Neural cell (in vitro differentiated cells): ENCODE results near the gene TAB2. TPM values are rescaled to one million over a fixed set of nuclear protein-coding genes. Genes with fewer than 3 reads are reported as not detected.

Experiments used
- H2AFZ ChIP-seq: fragments of 200-600, 300-800 bp; sonication (generic), shearing (Covaris generic); 2 replicates; pipeline ENCODE4 v1.6.0; 2014; ENCODE audit warnings: low read depth, mild to moderate bottlenecking, antibody characterized with exemption, low read length, moderate library complexity
- H3F3A ChIP-seq: fragments of 200-600 bp; shearing (Covaris generic); 2 replicates; pipeline ENCODE4 v1.6.1; 2016; ENCODE audit warnings: mild to moderate bottlenecking, moderate library complexity, mixed read lengths, antibody characterized with exemption, low read length; ENCODE audit not compliant: insufficient read depth, poor library complexity, severe bottlenecking
- H3K27ac ChIP-seq: fragments of 200-600, 300-800 bp; sonication (generic), shearing (Covaris generic); 2 replicates; pipeline ENCODE4 v1.5.1; 2014; ENCODE audit warnings: mild to moderate bottlenecking, low read length, moderate library complexity
- H3K27me3 ChIP-seq: fragments of 300-800, 200-600 bp; sonication (generic), shearing (Covaris generic); 2 replicates; pipeline ENCODE4 v1.6.0; 2014; ENCODE audit warnings: mild to moderate bottlenecking, low read depth, low read length, moderate library complexity; ENCODE audit not compliant: insufficient read depth
- H3K36me3 ChIP-seq: fragments of 300-800, 200-600 bp; sonication (generic), shearing (Covaris generic); 2 replicates; pipeline ENCODE4 v1.5.1; 2014; ENCODE audit warnings: mild to moderate bottlenecking, antibody characterized with exemption, low read length, moderate library complexity; ENCODE audit not compliant: insufficient read depth
- H3K4me2 ChIP-seq: fragments of 300-800, 200-600 bp; sonication (generic), shearing (Covaris generic); 2 replicates; pipeline ENCODE4 v1.6.0; 2014; ENCODE audit warnings: mild to moderate bottlenecking, low read length
- H3K4me3 ChIP-seq: fragments of 300-800, 200-600 bp; sonication (generic), shearing (Covaris generic); 2 replicates; pipeline ENCODE4 v1.5.1; 2014; ENCODE audit warnings: mild to moderate bottlenecking, low read length, moderate library complexity
- H3K79me2 ChIP-seq: fragments of 200-600 bp; shearing (Covaris generic); replicated peaks from 2 replicates; pipeline ENCODE4 v1.6.0; 2014; ENCODE audit warnings: mild to moderate bottlenecking, low read length, moderate library complexity; ENCODE audit not compliant: insufficient read depth
- H3K9ac ChIP-seq: fragments of 300-800, 200-600 bp; sonication (generic), shearing (Covaris generic); 2 replicates; pipeline ENCODE4 v1.6.1; 2016; ENCODE audit warnings: mild to moderate bottlenecking, low read length, mixed read lengths
- H3K9me2 ChIP-seq: fragments of 200-600 bp; shearing (Covaris generic); 2 replicates; pipeline ENCODE4 v1.6.1; 2016; ENCODE audit warnings: mild to moderate bottlenecking, low read length, mixed read lengths; ENCODE audit not compliant: insufficient read depth
- H3K9me3 ChIP-seq: fragments of 200-600, 300-800 bp; sonication (generic), shearing (Covaris generic); 2 replicates; pipeline ENCODE4 v1.6.1; 2016; ENCODE audit warnings: mild to moderate bottlenecking, mixed run types, low read length, moderate library complexity, mixed read lengths
- H4K20me1 ChIP-seq: fragments of 200-600 bp; shearing (Covaris generic); 2 replicates; pipeline ENCODE4 v1.6.1; 2016; ENCODE audit warnings: mild to moderate bottlenecking, mixed run types; ENCODE audit not compliant: insufficient read depth
- CTCF ChIP-seq: fragments of 450-650 bp; IDR thresholded peaks from 2 replicates; pipeline ENCODE4 v1.5.1; 2014; ENCODE audit warnings: antibody characterized with exemption, mild to moderate bottlenecking, moderate library complexity; ENCODE audit not compliant: poor library complexity, severe bottlenecking
- EP300 ChIP-seq: fragments of 450-650 bp; conservative IDR thresholded peaks from 2 replicates; pipeline ENCODE4 v1.6.1; 2014; ENCODE audit warnings: antibody characterized with exemption, mild to moderate bottlenecking, moderate library complexity; ENCODE audit not compliant: poor library complexity, severe bottlenecking
- EZH2 ChIP-seq: fragments of 200-600, 300-800 bp; shearing (Covaris generic), sonication (generic); IDR thresholded peaks from 2 replicates; pipeline ENCODE4 v1.6.1; 2014; ENCODE audit warnings: antibody characterized with exemption, low read length, borderline replicate concordance, mild to moderate bottlenecking; ENCODE audit not compliant: insufficient read depth, poor library complexity, severe bottlenecking
- MXI1 ChIP-seq: fragments of 450-650 bp; conservative IDR thresholded peaks from 2 replicates; pipeline ENCODE4 v1.6.1; 2014; ENCODE audit warnings: antibody characterized with exemption, mild to moderate bottlenecking; ENCODE audit not compliant: poor library complexity, severe bottlenecking
- POLR2AphosphoS5 ChIP-seq: IDR thresholded peaks from 2 replicates; pipeline ENCODE4 v1.6.1; 2012
- RAD21 ChIP-seq: fragments of 450-650 bp; conservative IDR thresholded peaks from 2 replicates; pipeline ENCODE4 v1.6.1; 2014; ENCODE audit warnings: antibody characterized with exemption, mild to moderate bottlenecking, moderate library complexity
- SMC3 ChIP-seq: fragments of 450-650 bp; conservative IDR thresholded peaks from 2 replicates; pipeline ENCODE4 v1.6.1; 2014; ENCODE audit warnings: antibody characterized with exemption, mild to moderate bottlenecking, moderate library complexity; ENCODE audit not compliant: poor library complexity
- TAF1 ChIP-seq: IDR thresholded peaks from 2 replicates; pipeline ENCODE4 v1.6.1; 2012; ENCODE audit warnings: low read depth
- polyA plus RNA-seq: library from polyadenylated mRNA; depleted of rRNA; stranded (reverse); fragments of >200 nt; gene quantifications from 2 replicates; pipeline ENCODE4 v1.2.3, GENCODE V29; 2014
- TF ChIP-seq, protein P1 (sequence below): IDR thresholded peaks from 2 replicates; pipeline ENCODE4 v1.6.1; 2012; ENCODE audit warnings: borderline replicate concordance

Gene TAB2
- polyA plus RNA-seq, 1 donor from 2014 or later, result 27.6 TPM

GRCh38 chr6:149449831-149450678 is 132.5 kb downstream of the TAB2 start:
- Histone ChIP-seq H3K27me3 (peaks cover 33% of the 10 kb centered on the region), H2AFZ (no peak overlapping the region), H3K9me2 (no peaks in the 10 kb centered on the region), H3F3A (no peaks in the 10 kb centered on the region), H4K20me1 (no peaks in the 10 kb centered on the region), H3K79me2 (no peaks in the 10 kb centered on the region), H3K36me3 (no peaks in the 10 kb centered on the region), H3K9me3 (peaks cover 3% of the 10 kb centered on the region), H3K9ac (no peak overlapping the region), H3K4me2 (no peak overlapping the region), H3K27ac (no peak overlapping the region), H3K4me3 (no peak overlapping the region)
- TF ChIP-seq, protein P1, sequence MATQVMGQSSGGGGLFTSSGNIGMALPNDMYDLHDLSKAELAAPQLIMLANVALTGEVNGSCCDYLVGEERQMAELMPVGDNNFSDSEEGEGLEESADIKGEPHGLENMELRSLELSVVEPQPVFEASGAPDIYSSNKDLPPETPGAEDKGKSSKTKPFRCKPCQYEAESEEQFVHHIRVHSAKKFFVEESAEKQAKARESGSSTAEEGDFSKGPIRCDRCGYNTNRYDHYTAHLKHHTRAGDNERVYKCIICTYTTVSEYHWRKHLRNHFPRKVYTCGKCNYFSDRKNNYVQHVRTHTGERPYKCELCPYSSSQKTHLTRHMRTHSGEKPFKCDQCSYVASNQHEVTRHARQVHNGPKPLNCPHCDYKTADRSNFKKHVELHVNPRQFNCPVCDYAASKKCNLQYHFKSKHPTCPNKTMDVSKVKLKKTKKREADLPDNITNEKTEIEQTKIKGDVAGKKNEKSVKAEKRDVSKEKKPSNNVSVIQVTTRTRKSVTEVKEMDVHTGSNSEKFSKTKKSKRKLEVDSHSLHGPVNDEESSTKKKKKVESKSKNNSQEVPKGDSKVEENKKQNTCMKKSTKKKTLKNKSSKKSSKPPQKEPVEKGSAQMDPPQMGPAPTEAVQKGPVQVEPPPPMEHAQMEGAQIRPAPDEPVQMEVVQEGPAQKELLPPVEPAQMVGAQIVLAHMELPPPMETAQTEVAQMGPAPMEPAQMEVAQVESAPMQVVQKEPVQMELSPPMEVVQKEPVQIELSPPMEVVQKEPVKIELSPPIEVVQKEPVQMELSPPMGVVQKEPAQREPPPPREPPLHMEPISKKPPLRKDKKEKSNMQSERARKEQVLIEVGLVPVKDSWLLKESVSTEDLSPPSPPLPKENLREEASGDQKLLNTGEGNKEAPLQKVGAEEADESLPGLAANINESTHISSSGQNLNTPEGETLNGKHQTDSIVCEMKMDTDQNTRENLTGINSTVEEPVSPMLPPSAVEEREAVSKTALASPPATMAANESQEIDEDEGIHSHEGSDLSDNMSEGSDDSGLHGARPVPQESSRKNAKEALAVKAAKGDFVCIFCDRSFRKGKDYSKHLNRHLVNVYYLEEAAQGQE, result no peak
- TF ChIP-seq CTCF (no peak), EP300 (no peak)

DNA sequence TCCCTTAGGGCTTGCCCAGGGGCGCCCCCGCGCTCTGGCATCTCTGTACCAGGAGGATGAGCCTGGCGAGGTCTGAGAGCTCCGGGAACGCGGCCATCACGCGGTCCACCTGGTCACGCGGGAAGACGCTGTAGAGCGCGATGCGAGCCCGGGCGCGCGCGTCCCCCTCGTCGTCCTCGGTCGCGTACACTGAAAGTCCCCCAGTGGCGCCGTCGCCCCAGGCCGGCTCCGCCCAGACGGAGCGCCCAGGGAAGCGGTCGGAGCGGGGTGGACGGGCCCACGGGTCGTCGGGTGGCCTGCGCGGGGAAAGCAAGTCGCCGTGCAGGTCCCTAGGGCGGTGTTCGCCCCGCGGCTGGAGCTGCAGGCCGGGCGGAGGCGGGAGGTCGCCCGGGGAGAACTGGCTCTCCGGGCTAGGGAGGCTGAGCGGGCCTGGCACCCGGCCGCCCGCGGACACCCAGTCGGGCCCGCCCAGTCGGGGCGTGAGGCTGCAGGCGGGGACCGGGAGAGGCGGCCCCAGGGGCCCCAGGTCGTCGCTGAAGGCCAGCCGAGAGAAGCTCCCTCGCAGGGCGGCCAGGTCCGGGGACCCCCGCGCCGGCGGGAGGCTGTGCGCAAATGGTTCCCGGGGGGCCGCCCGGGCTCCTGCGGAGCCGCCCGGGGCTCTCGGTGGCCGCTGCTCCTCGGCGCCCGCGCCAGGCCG is 133.3 kb downstream of the TAB2 start:
- H3F3A ChIP-seq, result no peaks in the 10 kb centered on the region
- H3K4me2 ChIP-seq, result no peak overlapping the region
- H3K79me2 ChIP-seq, result no peaks in the 10 kb centered on the region
- peaks cover 3% of the 10 kb centered on the region for H3K9me3 ChIP-seq
- TF ChIP-seq MXI1, result no peak
- no peak for TF ChIP-seq EP300
- TF ChIP-seq EZH2, result no peak
- no peak for TF ChIP-seq CTCF
- TF ChIP-seq POLR2AphosphoS5, result no peak
- TF ChIP-seq, protein P1, result no peak
- TF ChIP-seq RAD21, result no peak
- no peak for TF ChIP-seq SMC3
- TF ChIP-seq TAF1, result no peak
- no peaks in the 10 kb centered on the region for H3K36me3 ChIP-seq
- H3K27me3 ChIP-seq, result peaks cover 33% of the 10 kb centered on the region
- H3K9me2 ChIP-seq, result no peaks in the 10 kb centered on the region
- H4K20me1 ChIP-seq, result no peaks in the 10 kb centered on the region
- H3K4me3 ChIP-seq, result no peak overlapping the region
- no peak overlapping the region for H2AFZ ChIP-seq
- H3K9ac ChIP-seq, result no peak overlapping the region
- H3K27ac ChIP-seq, result no peak overlapping the region
